GM23338 (cell line): ENCODE data around the gene TXNRD1. TPM values are rescaled to one million over a fixed set of nuclear protein-coding genes. Genes with fewer than 3 reads are reported as not detected.

Experiments
- ATAC-seq: fragments of 200-7000 bp; cut with Tn5 transposase; 3 replicates; pipeline ENCODE4 v1.9.1; 2020
- DNase-seq: peaks from one replicate; pipeline ENCODE4 v3.0.0-alpha.2; 2015; ENCODE audit warnings: low spot score
- H2AFZ ChIP-seq: fragments of 200-600 bp; sonication (generic); 2 replicates; pipeline ENCODE4 v1.8.0; 2016; ENCODE audit warnings: antibody characterized with exemption, mild to moderate bottlenecking, moderate library complexity
- H3F3A ChIP-seq: fragments of 200-600 bp; sonication (generic); replicated peaks from 2 replicates; pipeline ENCODE4 v1.8.0; 2017; ENCODE audit warnings: antibody characterized with exemption, mixed run types, low read depth
- H3K27ac ChIP-seq: fragments of 200-600 bp; sonication (generic); 2 replicates; pipeline ENCODE4 v1.6.1; 2016; ENCODE audit warnings: low read depth
- H3K27me3 ChIP-seq: fragments of 200-600 bp; sonication (generic); 2 replicates; pipeline ENCODE4 v1.8.0; 2016; ENCODE audit warnings: mild to moderate bottlenecking, mixed run types, moderate library complexity; ENCODE audit not compliant: insufficient read depth
- H3K36me3 ChIP-seq: fragments of 200-600 bp; sonication (generic); 2 replicates; pipeline ENCODE4 v1.8.0; 2016; ENCODE audit warnings: mild to moderate bottlenecking; ENCODE audit not compliant: insufficient read depth
- H3K4me1 ChIP-seq: fragments of 200-600 bp; sonication (generic); 2 replicates; pipeline ENCODE4 v1.8.0; 2016; ENCODE audit warnings: mild to moderate bottlenecking, moderate library complexity; ENCODE audit not compliant: insufficient read depth
- H3K4me2 ChIP-seq: fragments of 200-600 bp; sonication (generic); 2 replicates; pipeline ENCODE4 v1.7.1; 2017; ENCODE audit warnings: mixed run types
- H3K4me3 ChIP-seq: fragments of 200-600 bp; sonication (generic); 2 replicates; pipeline ENCODE4 v1.6.1; 2016; ENCODE audit warnings: mixed run types
- H3K79me2 ChIP-seq: fragments of 200-600 bp; sonication (generic); replicated peaks from 2 replicates; pipeline ENCODE4 v1.8.0; 2017; ENCODE audit warnings: mild to moderate bottlenecking; ENCODE audit not compliant: insufficient read depth
- H3K9me2 ChIP-seq: fragments of 200-600 bp; sonication (generic); 2 replicates; pipeline ENCODE4 v1.8.0; 2017; ENCODE audit not compliant: insufficient read depth
- H4K20me1 ChIP-seq: fragments of 200-600 bp; sonication (generic); replicated peaks from 2 replicates; pipeline ENCODE4 v1.8.0; 2017; ENCODE audit warnings: mild to moderate bottlenecking; ENCODE audit not compliant: insufficient read depth
- H3K27ac Mint-ChIP-seq: 2 replicates; pipeline ENCODE4 v1.8.0; 2020; ENCODE audit warnings: inconsistent platforms, mild to moderate bottlenecking, moderate library complexity, mixed read lengths
- H3K27me3 Mint-ChIP-seq: 3 replicates; pipeline ENCODE4 v1.8.0; 2022; ENCODE audit warnings: low read depth, mild to moderate bottlenecking, moderate library complexity, mixed read lengths, inconsistent platforms; ENCODE audit not compliant: insufficient read depth, poor library complexity
- H3K36me3 Mint-ChIP-seq: 3 replicates; pipeline ENCODE4 v1.8.0; 2021; ENCODE audit warnings: low read depth, mild to moderate bottlenecking, inconsistent platforms, moderate library complexity, mixed read lengths
- H3K4me1 Mint-ChIP-seq: 3 replicates; pipeline ENCODE4 v1.8.0; 2020; ENCODE audit warnings: mild to moderate bottlenecking, inconsistent platforms, mixed read lengths
- H3K4me3 Mint-ChIP-seq: 3 replicates; pipeline ENCODE4 v1.8.0; 2021; ENCODE audit warnings: moderate library complexity, mild to moderate bottlenecking, inconsistent platforms, mixed read lengths
- H3K9me3 Mint-ChIP-seq: 3 replicates; pipeline ENCODE4 v1.8.0; 2020; ENCODE audit warnings: moderate library complexity, mild to moderate bottlenecking, inconsistent platforms, mixed read lengths
- CREB1 ChIP-seq: fragments of 250-450 bp; sonication (Bioruptor Pico); IDR thresholded peaks from 2 replicates; pipeline ENCODE4 v1.5.0; 2020; ENCODE audit warnings: low read depth, mild to moderate bottlenecking, moderate library complexity
- CTCF ChIP-seq, 2 experiments: fragments of 200-600 bp in 1 of 2; sonication (generic) in 1 of 2; conservative IDR thresholded peaks; 2 replicates each; pipeline versions ENCODE4 v1.5.1 to v1.6.1; 2016 to 2017; ENCODE audit warnings: antibody characterized with exemption in 2 of 2, low read depth in 2 of 2, mild to moderate bottlenecking in 2 of 2, moderate library complexity in 1 of 2
- ETS1 ChIP-seq: IDR thresholded peaks from 2 replicates; pipeline ENCODE4 v1.6.1; 2016; ENCODE audit warnings: antibody characterized with exemption
- EZH2 ChIP-seq: fragments of 200-600 bp; sonication (generic); IDR thresholded peaks from one replicate; pipeline ENCODE4 v1.8.0; 2017; ENCODE audit warnings: antibody characterized with exemption, mild to moderate bottlenecking, low read depth; ENCODE audit not compliant: unreplicated experiment
- EZH2phosphoT487 ChIP-seq: fragments of 200-600 bp; sonication (generic); IDR thresholded peaks from one replicate; pipeline ENCODE4 v1.8.1; 2018; ENCODE audit warnings: antibody characterized with exemption; ENCODE audit not compliant: unreplicated experiment
- JUNB ChIP-seq: IDR thresholded peaks from one replicate; pipeline ENCODE4 v1.6.1; 2016; ENCODE audit warnings: antibody characterized with exemption; ENCODE audit not compliant: unreplicated experiment
- NANOG ChIP-seq: IDR thresholded peaks from 2 replicates; pipeline ENCODE4 v1.6.1; 2016; ENCODE audit warnings: antibody characterized with exemption, borderline replicate concordance
- POLR2AphosphoS5 ChIP-seq: IDR thresholded peaks from 2 replicates; pipeline ENCODE4 v1.6.1; 2016; ENCODE audit warnings: antibody characterized with exemption, low read depth
- REST ChIP-seq: IDR thresholded peaks from one replicate; pipeline ENCODE4 v1.6.1; 2018; ENCODE audit warnings: antibody characterized with exemption; ENCODE audit not compliant: unreplicated experiment
- STAT1 ChIP-seq: IDR thresholded peaks from one replicate; pipeline ENCODE4 v1.6.1; 2016; ENCODE audit warnings: antibody characterized with exemption; ENCODE audit not compliant: unreplicated experiment
- ZNF114 ChIP-seq: fragments of 250-450 bp; sonication (Bioruptor Pico); IDR thresholded peaks from 2 replicates; pipeline ENCODE4 v1.5.0; 2020; ENCODE audit warnings: mild to moderate bottlenecking, moderate library complexity
- ZNF331 ChIP-seq: fragments of 250-450 bp; sonication (Bioruptor Pico); IDR thresholded peaks from 2 replicates; pipeline ENCODE4 v1.5.0; 2020; ENCODE audit warnings: low read depth, mild to moderate bottlenecking, moderate library complexity
- ZNF462 ChIP-seq: fragments of 250-450 bp; sonication (Bioruptor Pico); IDR thresholded peaks from 2 replicates; pipeline ENCODE4 v1.5.0; 2020; ENCODE audit warnings: mild to moderate bottlenecking, moderate library complexity
- polyA plus RNA-seq: library from polyadenylated mRNA; unstranded; fragments of >200 nt; fragmentation: Nextera tagmentation; extraction: Ambion mirVana; gene quantifications from 2 replicates; pipeline ENCODE4 v1.2.1, GENCODE V29; 2016
- total RNA-seq: library from RNA; depleted of rRNA; stranded (reverse); fragments of >200 nt; shearing (Covaris generic); gene quantifications from 2 replicates; pipeline ENCODE4 v1.2.3, GENCODE V29; 2014

TXNRD1 gene
- total and polyA plus RNA-seq, 2 experiments from 2014 or later: 115 to 127 TPM

GRCh38 chr12:104334581-104334980 lies 119.0 kb downstream of the TXNRD1 start:
- Mint-ChIP-seq H3K4me1 (no peaks in the 10 kb centered on the region), H3K27me3 (peaks cover 1% of the 10 kb centered on the region), H3K27ac (no peak overlapping the region), H3K36me3 (peaks cover 56% of the 10 kb centered on the region), H3K4me3 (no peak overlapping the region), H3K9me3 (no peaks in the 10 kb centered on the region)
- no peaks in the 10 kb centered on the region for H3F3A ChIP-seq
- H3K4me1 ChIP-seq: no peaks in the 10 kb centered on the region
- TF ChIP-seq STAT1 (no peak), JUNB (no peak), NANOG (no peak), CTCF (conservative IDR thresholded peaks at IDR 0.05; ENCODE audit: low read depth in 2 of 2) (no peak), ETS1 (no peak), EZH2phosphoT487 (no peak), ZNF114 (no peak), CREB1 (no peak), EZH2 (no peak), ZNF462 (CRISPR knock-in tag) (no peak), REST (no peak), POLR2AphosphoS5 (no peak), ZNF331 (CRISPR knock-in tag) (no peak)
- peaks cover 31% of the 10 kb centered on the region for H3K36me3 ChIP-seq
- ATAC-seq (no peak), DNase-seq (no peak)
- no peaks in the 10 kb centered on the region; the same call in 1 of the 2 replicates for H3K79me2 ChIP-seq
- no peak overlapping the region for H3K27ac ChIP-seq
- no peak overlapping the region for H3K4me3 ChIP-seq
- no peaks in the 10 kb centered on the region for H3K9me2 ChIP-seq
- no peak overlapping the region for H3K4me2 ChIP-seq
- H4K20me1 ChIP-seq: 0 out of 2 replicates have a peak, but pooled peaks cover 8% of the 10 kb centered on the region
- H3K27me3 ChIP-seq: no peaks in the 10 kb centered on the region
- no peak overlapping the region for H2AFZ ChIP-seq
